K562 (cell line): Measurements from ENCODE around the gene ARHGAP23. TPM values are rescaled to one million over a fixed set of nuclear protein-coding genes. Genes with fewer than 3 reads are reported as not detected.

Experiments
- BCLAF1 ChIP-seq, 2 experiments: fragments of 450-650 bp in 1 of 2; IDR thresholded peaks; 2 replicates each; pipeline ENCODE4 v1.6.1; 2011 to 2017; ENCODE audit warnings: low read depth in 2 of 2, antibody characterized with exemption in 1 of 2, borderline replicate concordance in 1 of 2, low read length in 1 of 2, mild to moderate bottlenecking in 1 of 2, mixed read lengths in 1 of 2; ENCODE audit not compliant: control insufficient read depth in 1 of 2
- E2F6 ChIP-seq, 2 experiments: IDR thresholded peaks; 2 replicates each; pipeline ENCODE4 v1.6.1; 2011; ENCODE audit warnings: borderline replicate concordance in 1 of 2, control low read depth in 1 of 2, low read depth in 1 of 2, low read length in 1 of 2, mild to moderate bottlenecking in 1 of 2, mixed read lengths in 1 of 2, moderate library complexity in 1 of 2; ENCODE audit not compliant: insufficient read depth in 1 of 2, insufficient read length in 1 of 2, poor library complexity in 1 of 2, severe bottlenecking in 1 of 2; ENCODE audit errors: extremely low read depth in 1 of 2
- E2F8 ChIP-seq: fragments of 450-650 bp; IDR thresholded peaks from 2 replicates; pipeline ENCODE4 v1.7.1; 2018; ENCODE audit warnings: mild to moderate bottlenecking, low read depth; ENCODE audit not compliant: partially characterized antibody
- FOXJ2 ChIP-seq: fragments of 200-800 bp; sonication (Bioruptor generic); IDR thresholded peaks from 2 replicates; pipeline ENCODE4 v1.6.1; 2016; ENCODE audit warnings: missing genetic modification characterization, missing compliant biosample characterization
- GATAD2A ChIP-seq: fragments of 450-650 bp; IDR thresholded peaks from 2 replicates; pipeline ENCODE4 v1.6.1; 2017
- RB1 ChIP-seq: fragments of 450-650 bp; IDR thresholded peaks from 2 replicates; pipeline ENCODE4 v1.6.1; 2017; ENCODE audit warnings: low read depth, mild to moderate bottlenecking
- SMC3 ChIP-seq: conservative IDR thresholded peaks from 2 replicates; pipeline ENCODE4 v1.6.1; 2011; ENCODE audit warnings: low read depth, low read length, improper control_type of control experiment; ENCODE audit not compliant: insufficient read depth
- ZNF263 ChIP-seq: sonication (generic); formaldehyde crosslinking; IDR thresholded peaks from 2 replicates; pipeline ENCODE4 v1.8.0; 2022; ENCODE audit warnings: mild to moderate bottlenecking, missing genetic modification reagents, borderline replicate concordance
- polyA plus RNA-seq, 8 experiments: library from polyadenylated mRNA; depleted of rRNA in 4 of 8; stranded (reverse) in 5 of 8; unstranded in 3 of 8; fragments of >200 nt; fragmentation: Nextera tagmentation in 2 of 8; fragmentation: Illumina TruSeq in 1 of 8; extraction: Ambion mirVana in 2 of 8; extraction: Trizol in 1 of 8; gene quantifications; 2 replicates each; pipeline versions ENCODE4 v1.2.1 to v1.2.3, GENCODE V29; 2011 to 2014; ENCODE audit warnings: inconsistent platforms in 1 of 8, missing spikeins in 1 of 8
- total RNA-seq, 7 experiments: library from RNA; depleted of rRNA in 6 of 7; stranded (reverse); fragments of >200 nt in 6 of 7; fragmentation: Illumina TruSeq in 2 of 7; extraction: Trizol in 2 of 7; gene quantifications; 2 replicates each; pipeline versions ENCODE4 v1.2.1 to v1.2.3, GENCODE V29; 2011 to 2021; ENCODE audit warnings: low replicate concordance in 1 of 7

Gene ARHGAP23
- total and polyA plus RNA-seq, 9 of the 15 experiments (the other 6 are each of a cell fraction or from before 2014, with no cell fraction given), result 0.01 to 2.7 (median 0.70) TPM

GRCh38 chr17:38460716-38461630, 32.7 kb downstream of the ARHGAP23 start (continued):
- peak in 1 of 2 experiments; percentile 37 for TF ChIP-seq E2F6 (IDR thresholded peaks at IDR 0.05; ENCODE audit: borderline replicate concordance in 1 of 2, extremely low read depth in 1 of 2, insufficient read depth in 1 of 2, insufficient read length in 1 of 2, low read depth in 1 of 2, low read length in 1 of 2, poor library complexity in 1 of 2, severe bottlenecking in 1 of 2)
- TF ChIP-seq RB1, result no peak
- no peak for TF ChIP-seq SMC3
- TF ChIP-seq BCLAF1 (IDR thresholded peaks at IDR 0.05; ENCODE audit: borderline replicate concordance in 1 of 2, control insufficient read depth in 1 of 2, low read depth in 2 of 2, low read length in 1 of 2), result no peak
- TF ChIP-seq GATAD2A, result no peak
- TF ChIP-seq E2F8, result peak; percentile 73
- TF ChIP-seq FOXJ2 (tag), result no peak
- TF ChIP-seq ZNF263 (CRISPR knock-in tag), result peak; percentile 91
